Measurements from ENCODE around the gene GPC5. TPM values are rescaled to one million over a fixed set of nuclear protein-coding genes. Genes with fewer than 3 reads are reported as not detected.

Gene GPC5
- total and polyA plus RNA-seq, 2 of the 13 experiments (the other 11 are each of a cell fraction or from before 2014, with no cell fraction given): 0.02 to 0.07 TPM

DNA sequence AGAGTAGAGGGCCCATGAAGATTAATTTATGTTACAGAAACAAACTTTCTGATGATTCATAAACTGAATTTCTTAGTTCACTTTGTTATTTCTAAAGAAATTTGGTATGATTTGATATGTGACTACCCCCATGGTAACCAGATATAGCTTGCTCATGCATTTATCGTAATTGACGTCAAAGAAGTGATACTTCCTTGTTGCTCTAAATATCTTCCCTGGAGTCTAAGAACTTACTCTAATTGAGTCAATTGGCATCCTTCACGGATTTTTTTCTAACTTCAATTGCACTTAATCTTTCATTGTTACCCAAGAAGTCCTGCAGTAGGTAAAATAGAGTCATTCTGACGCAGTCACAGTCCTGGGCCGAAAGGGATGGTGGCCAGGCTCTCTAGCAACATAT is 240.9 kb downstream of the GPC5 start:
- ATAC-seq: no peak
- H4K20me1 ChIP-seq (ENCODE audit: insufficient read depth, low read length): no peaks in the 10 kb centered on the region
- no peak overlapping the region for H2AFZ ChIP-seq (ENCODE audit: low read length)
- no peak overlapping the region for H3K9ac ChIP-seq (ENCODE audit: insufficient read depth, low read depth, low read length)
- H3K4me3 ChIP-seq (replicated peaks in 1 of 3; ENCODE audit: insufficient read depth in 1 of 3, low read depth in 2 of 3, low read length in 3 of 3): no peak overlapping the region
- no peak for DNase-seq (ENCODE audit: low spot score)
- no peaks in the 10 kb centered on the region for H3K36me3 ChIP-seq (replicated peaks in 1 of 2; ENCODE audit: control insufficient read depth in 1 of 2, insufficient read depth in 2 of 2, low read length in 2 of 2)
- no peaks in the 10 kb centered on the region for H3K27me3 ChIP-seq (ENCODE audit: control insufficient read depth in 1 of 2, insufficient read depth in 2 of 2, low read length in 2 of 2)
- ChIA-PET POLR2A (no interaction called here), CTCF (ENCODE audit: low intra/inter-chr PET ratio, low total read pairs) (no interaction called here)
- BruUV-seq (replicated peaks): no TSS peak
- TF ChIP-seq, protein P1, sequence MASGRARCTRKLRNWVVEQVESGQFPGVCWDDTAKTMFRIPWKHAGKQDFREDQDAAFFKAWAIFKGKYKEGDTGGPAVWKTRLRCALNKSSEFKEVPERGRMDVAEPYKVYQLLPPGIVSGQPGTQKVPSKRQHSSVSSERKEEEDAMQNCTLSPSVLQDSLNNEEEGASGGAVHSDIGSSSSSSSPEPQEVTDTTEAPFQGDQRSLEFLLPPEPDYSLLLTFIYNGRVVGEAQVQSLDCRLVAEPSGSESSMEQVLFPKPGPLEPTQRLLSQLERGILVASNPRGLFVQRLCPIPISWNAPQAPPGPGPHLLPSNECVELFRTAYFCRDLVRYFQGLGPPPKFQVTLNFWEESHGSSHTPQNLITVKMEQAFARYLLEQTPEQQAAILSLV (CRISPR knock-in tag; IDR thresholded peaks at IDR 0.05; ENCODE audit: borderline replicate concordance): no peak
- TF ChIP-seq NRL (CRISPR knock-in tag; IDR thresholded peaks at IDR 0.05; ENCODE audit: borderline replicate concordance) (no peak), ARID4A (CRISPR knock-in tag; IDR thresholded peaks at IDR 0.05; ENCODE audit: borderline replicate concordance) (no peak), ZKSCAN5 (CRISPR knock-in tag; IDR thresholded peaks at IDR 0.05) (no peak), ZNF747 (CRISPR knock-in tag; IDR thresholded peaks at IDR 0.05; ENCODE audit: borderline replicate concordance) (no peak), ZFYVE20 (CRISPR knock-in tag; IDR thresholded peaks at IDR 0.05; ENCODE audit: borderline replicate concordance, low read depth) (no peak), SMAD1 (CRISPR knock-in tag; IDR thresholded peaks at IDR 0.05; ENCODE audit: borderline replicate concordance, low read depth) (no peak), ARHGAP35 (CRISPR knock-in tag; IDR thresholded peaks at IDR 0.05; ENCODE audit: borderline replicate concordance) (no peak), MXI1 (IDR thresholded peaks at IDR 0.05; ENCODE audit: borderline replicate concordance, low read depth, low read length) (no peak), ZNF780A (CRISPR knock-in tag; IDR thresholded peaks at IDR 0.05) (no peak), MLX (CRISPR knock-in tag; IDR thresholded peaks at IDR 0.05) (no peak), MTF1 (CRISPR knock-in tag; IDR thresholded peaks at IDR 0.05) (no peak)
- H3K79me2 ChIP-seq (ENCODE audit: insufficient read depth, low read length): no peaks in the 10 kb centered on the region
- H3K9me3 ChIP-seq (ENCODE audit: low read length): no peaks in the 10 kb centered on the region
- H3K4me1 ChIP-seq (ENCODE audit: insufficient read depth, low read length): no peaks in the 10 kb centered on the region
- WGBS (ENCODE audit: low lambda C conversion rate): 32% methylated on average over 5 of the region's 5 CpGs
- intact Hi-C loops (cut with micrococcal nuclease; ENCODE audit: unreplicated experiment): no loop called here
- H3K27ac ChIP-seq (ENCODE audit: extremely low read length, insufficient read depth, low read length): no peak overlapping the region
- no peak for FAIRE-seq
- no peak overlapping the region for H3K4me2 ChIP-seq (ENCODE audit: low read depth, low read length)
- in situ Hi-C loops (cut with HindIII; ENCODE audit: extremely low pct_ligation_motif_present, low pct_unique_long_range_greater_than_20kb): no loop called here

All from HepG2 (cell line).